ENCODE results near the gene RORC.

- TF ChIP-seq CTCF (optimal IDR thresholded peaks at IDR 0.05 in 1 of 3, IDR thresholded peaks at IDR 0.05 in 1 of 3, conservative IDR thresholded peaks at IDR 0.05 in 1 of 3; ENCODE audit: extremely low read depth in 1 of 3, insufficient read depth in 2 of 3, low read length in 3 of 3) (no peak), EZH2 (IDR thresholded peaks at IDR 0.05; ENCODE audit: low read length) (no peak)
Measured at GRCh38 chr1:151827853-151828252, 3.7 kb downstream of the RORC start.

All from keratinocyte (primary cell).